WTC11 (cell line): Measurements from ENCODE around the gene ZNF292.

ENCODE experiments used
- CTCF ChIP-seq: fragments of 200-600 bp; IDR thresholded peaks from 2 replicates; pipeline ENCODE4 v1.8.0; 2022; ENCODE audit warnings: antibody characterized with exemption
- ESRRA ChIP-seq: sonication (generic); formaldehyde crosslinking; IDR thresholded peaks from 2 replicates; pipeline ENCODE4 v1.8.1; 2022; ENCODE audit warnings: mild to moderate bottlenecking, missing genetic modification reagents, borderline replicate concordance
- FOXJ3 ChIP-seq: sonication (generic); formaldehyde crosslinking; IDR thresholded peaks from 2 replicates; pipeline ENCODE4 v1.9.0; 2021; ENCODE audit warnings: missing genetic modification reagents, mild to moderate bottlenecking, borderline replicate concordance
- HMGXB4 ChIP-seq: sonication (generic); formaldehyde crosslinking; IDR thresholded peaks from 2 replicates; pipeline ENCODE4 v1.8.1; 2023; ENCODE audit warnings: mild to moderate bottlenecking, moderate library complexity, missing genetic modification reagents
- IRF1 ChIP-seq: sonication (generic); formaldehyde crosslinking; IDR thresholded peaks from 2 replicates; pipeline ENCODE4 v1.8.0; 2023; ENCODE audit warnings: missing genetic modification reagents
- IRF2 ChIP-seq: sonication (generic); formaldehyde crosslinking; IDR thresholded peaks from 2 replicates; pipeline ENCODE4 v1.8.0; 2022; ENCODE audit warnings: low read depth, missing genetic modification reagents, borderline replicate concordance
- NR1H2 ChIP-seq: sonication (generic); formaldehyde crosslinking; IDR thresholded peaks from 2 replicates; pipeline ENCODE4 v1.9.0; 2021; ENCODE audit warnings: mild to moderate bottlenecking, moderate library complexity, missing genetic modification reagents
- NR2C2 ChIP-seq: sonication (generic); formaldehyde crosslinking; IDR thresholded peaks from 2 replicates; pipeline ENCODE4 v1.8.0; 2022; ENCODE audit warnings: mild to moderate bottlenecking, missing genetic modification reagents
- SMAD3 ChIP-seq: sonication (generic); formaldehyde crosslinking; IDR thresholded peaks from 2 replicates; pipeline ENCODE4 v1.8.0; 2022; ENCODE audit warnings: missing genetic modification reagents, mild to moderate bottlenecking, borderline replicate concordance
- STAT6 ChIP-seq: sonication (generic); formaldehyde crosslinking; conservative IDR thresholded peaks from 2 replicates; pipeline ENCODE4 v1.8.1; 2023; ENCODE audit warnings: mild to moderate bottlenecking, low read depth, missing genetic modification reagents, moderate library complexity
- ZNF232 ChIP-seq: sonication (generic); formaldehyde crosslinking; IDR thresholded peaks from 2 replicates; pipeline ENCODE4 v1.8.0; 2022; ENCODE audit warnings: mild to moderate bottlenecking, missing genetic modification reagents
- ZNF416 ChIP-seq: fragments of 250-450 bp; sonication (Bioruptor Pico); IDR thresholded peaks from 2 replicates; pipeline ENCODE4 v1.9.0; 2021; ENCODE audit warnings: mild to moderate bottlenecking, inconsistent platforms
- TF ChIP-seq, protein P1 (sequence below): sonication (generic); formaldehyde crosslinking; IDR thresholded peaks from 2 replicates; pipeline ENCODE4 v1.8.0; 2022; ENCODE audit warnings: mild to moderate bottlenecking, missing genetic modification reagents

- TF ChIP-seq IRF2: no peak
- no peak for TF ChIP-seq CTCF
- TF ChIP-seq STAT6 (CRISPR knock-in tag): no peak
- no peak for TF ChIP-seq NR2C2
- TF ChIP-seq ZNF416 (CRISPR knock-in tag): no peak
- TF ChIP-seq, protein P1, sequence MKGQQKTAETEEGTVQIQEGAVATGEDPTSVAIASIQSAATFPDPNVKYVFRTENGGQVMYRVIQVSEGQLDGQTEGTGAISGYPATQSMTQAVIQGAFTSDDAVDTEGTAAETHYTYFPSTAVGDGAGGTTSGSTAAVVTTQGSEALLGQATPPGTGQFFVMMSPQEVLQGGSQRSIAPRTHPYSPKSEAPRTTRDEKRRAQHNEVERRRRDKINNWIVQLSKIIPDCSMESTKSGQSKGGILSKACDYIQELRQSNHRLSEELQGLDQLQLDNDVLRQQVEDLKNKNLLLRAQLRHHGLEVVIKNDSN: no peak
- TF ChIP-seq ESRRA (CRISPR knock-in tag): no peak
- TF ChIP-seq SMAD3 (CRISPR knock-in tag): no peak
- no peak for TF ChIP-seq ZNF232 (CRISPR knock-in tag)
- no peak for TF ChIP-seq FOXJ3 (CRISPR knock-in tag)
- TF ChIP-seq HMGXB4 (CRISPR knock-in tag): no peak
- no peak for TF ChIP-seq NR1H2 (CRISPR knock-in tag)
- TF ChIP-seq IRF1 (CRISPR knock-in tag): no peak
Measured at GRCh38 chr6:87220997-87221396, 65.6 kb downstream of the ZNF292 start.
